Measurements from ENCODE around the gene NUPR1. TPM values are rescaled to one million over a fixed set of nuclear protein-coding genes. Genes with fewer than 3 reads are reported as not detected.
"Not testable (repeated sequence)": the region's sequence is repeated elsewhere in the genome, so short reads cannot be mapped to it uniquely, and the experiment has no call there.

The NUPR1 gene
- total and polyA plus RNA-seq, 2 experiments from 2014 or later: not detected

GRCh38 chr16:28491230-28491969, 47.4 kb downstream of the NUPR1 start:
- peak; percentile 40 for TF ChIP-seq CTCF (IDR thresholded peaks at IDR 0.05; ENCODE audit: low read depth, low read length)
- peaks cover 4% of the 10 kb centered on the region for H3K36me3 ChIP-seq
- H3K27me3 ChIP-seq: no peaks in the 10 kb centered on the region
- H3K27ac ChIP-seq: peak overlapping the region; percentile 97
- no peaks in the 10 kb centered on the region for H3K4me1 ChIP-seq (ENCODE audit: low read depth)
- H3K4me3 ChIP-seq: peak overlapping the region; percentile 78
- H3K9me3 ChIP-seq (ENCODE audit: low read depth): no peaks in the 10 kb centered on the region
- DNase-seq (ENCODE audit: low read depth in 1 of 2, low spot score in 1 of 2): peak; percentile 12 to 52

- DNase-seq (ENCODE audit: low read depth in 1 of 2, low spot score in 1 of 2): no peak
- H3K4me3 ChIP-seq: no peak overlapping the region
These were observed 52.5 kb downstream of the NUPR1 start for GRCh38 chr16:28486266-28486665.

GRCh38 chr16:28483361-28483760, 55.4 kb downstream of the NUPR1 start:
- not testable (repeated sequence) for H3K4me3 ChIP-seq; H3K4me1 ChIP-seq (ENCODE audit: low read depth); H3K9me3 ChIP-seq (ENCODE audit: low read depth); H3K27ac ChIP-seq; H3K27me3 ChIP-seq; DNase-seq (ENCODE audit: low read depth in 1 of 2, low spot score in 1 of 2); H3K36me3 ChIP-seq

More at GRCh38 chr16:28486266-28486665, 52.5 kb downstream of the NUPR1 start:
- Histone ChIP-seq H3K9me3 (ENCODE audit: low read depth) (no peaks in the 10 kb centered on the region), H3K27me3 (no peaks in the 10 kb centered on the region), H3K27ac (no peak overlapping the region), H3K36me3 (peaks cover 4% of the 10 kb centered on the region), H3K4me1 (ENCODE audit: low read depth) (no peaks in the 10 kb centered on the region)
- no peak for TF ChIP-seq CTCF (IDR thresholded peaks at IDR 0.05; ENCODE audit: low read depth, low read length)

Other genes starting within 250 kb of the NUPR1 start
- gene SBK1, start 246.4 kb downstream of the NUPR1 start, total RNA-seq: 11.7 and 12.0 TPM in 2 replicates
- gene SBK1, start 246.4 kb downstream of the NUPR1 start, polyA plus RNA-seq: 12.9 and 15.3 TPM in 2 replicates
- 1.1 and 4.9 TPM in 2 replicates for gene NPIPB6, start 175.5 kb downstream of the NUPR1 start, total RNA-seq
- 3.2 and 3.6 TPM in 2 replicates for gene NPIPB6, start 175.5 kb downstream of the NUPR1 start, polyA plus RNA-seq
- 107 and 122 TPM in 2 replicates for gene EIF3CL, start 135.1 kb downstream of the NUPR1 start, total RNA-seq
- 1.2 TPM in 1 of 2 replicates, not detected in the other for gene EIF3CL, start 135.1 kb downstream of the NUPR1 start, polyA plus RNA-seq
- 0.15 and 0.60 TPM in 2 replicates for gene NPIPB7, start 66.6 kb downstream of the NUPR1 start, total RNA-seq
- gene NPIPB7, start 66.6 kb downstream of the NUPR1 start, polyA plus RNA-seq: 0.76 TPM in 1 of 2 replicates, not detected in the other
- 25.2 and 29.3 TPM in 2 replicates for gene CLN3, start 46.9 kb downstream of the NUPR1 start, total RNA-seq
- gene CLN3, start 46.9 kb downstream of the NUPR1 start, polyA plus RNA-seq: 29.6 and 39.2 TPM in 2 replicates
- gene APOBR, start 44.3 kb downstream of the NUPR1 start, total RNA-seq: 0.39 TPM in 1 of 2 replicates, not detected in the other
- gene APOBR, start 44.3 kb downstream of the NUPR1 start, polyA plus RNA-seq: not detected in 2 replicates
- not detected in 2 replicates for gene IL27, start 32.1 kb downstream of the NUPR1 start, total RNA-seq
- not detected in 2 replicates for gene IL27, start 32.1 kb downstream of the NUPR1 start, polyA plus RNA-seq
- 23.8 and 28.8 TPM in 2 replicates for gene SGF29, start 14.9 kb upstream of the NUPR1 start, total RNA-seq
- gene SGF29, start 14.9 kb upstream of the NUPR1 start, polyA plus RNA-seq: 21.7 and 27.9 TPM in 2 replicates
- 0.67 and 1.6 TPM in 2 replicates for gene SULT1A2, start 58.1 kb upstream of the NUPR1 start, total RNA-seq
- 0.83 and 5.4 TPM in 2 replicates for gene SULT1A2, start 58.1 kb upstream of the NUPR1 start, polyA plus RNA-seq
- 23.6 and 30.4 TPM in 2 replicates for gene SULT1A1, start 71.1 kb upstream of the NUPR1 start, total RNA-seq
- 24.1 and 42.8 TPM in 2 replicates for gene SULT1A1, start 71.1 kb upstream of the NUPR1 start, polyA plus RNA-seq
- gene NPIPB8, start 99.1 kb upstream of the NUPR1 start, total RNA-seq: not detected in 2 replicates
- 1.4 and 2.4 TPM in 2 replicates for gene NPIPB8, start 99.1 kb upstream of the NUPR1 start, polyA plus RNA-seq
- gene EIF3C, start 172.5 kb upstream of the NUPR1 start, total RNA-seq: 287 and 310 TPM in 2 replicates
- 381 and 388 TPM in 2 replicates for gene EIF3C, start 172.5 kb upstream of the NUPR1 start, polyA plus RNA-seq
- 1.2 and 1.5 TPM in 2 replicates for gene NPIPB9, start 212.8 kb upstream of the NUPR1 start, total RNA-seq
- gene NPIPB9, start 212.8 kb upstream of the NUPR1 start, polyA plus RNA-seq: 1.8 and 2.1 TPM in 2 replicates